D721Med (cell line): ENCODE measurements around the gene SMARCA2.
A peak's percentile ranks its signal among the peaks of the same experiment; 100 is the strongest.

Source experiments
- DNase-seq: peaks from one replicate; pipeline ENCODE4 v3.0.0; 2011; ENCODE audit warnings: low spot score; ENCODE audit not compliant: insufficient read length
- FAIRE-seq: peaks from 2 replicates; lab custom pipeline; 2011; peaks lifted over from hg19 to GRCh38; lab: Jason Lieb, UNC
- TF ChIP-seq, protein P1 (sequence below): IDR thresholded peaks from 2 replicates; pipeline ENCODE4 v1.5.1; 2012; ENCODE audit warnings: mild to moderate bottlenecking, control low read depth; ENCODE audit not compliant: insufficient read depth; ENCODE audit errors: missing control alignments

Gene SMARCA2

GRCh38 chr9:2013743-2014475 lies 1.2 kb upstream of the SMARCA2 start:
- no peak for FAIRE-seq
- TF ChIP-seq, protein P1, sequence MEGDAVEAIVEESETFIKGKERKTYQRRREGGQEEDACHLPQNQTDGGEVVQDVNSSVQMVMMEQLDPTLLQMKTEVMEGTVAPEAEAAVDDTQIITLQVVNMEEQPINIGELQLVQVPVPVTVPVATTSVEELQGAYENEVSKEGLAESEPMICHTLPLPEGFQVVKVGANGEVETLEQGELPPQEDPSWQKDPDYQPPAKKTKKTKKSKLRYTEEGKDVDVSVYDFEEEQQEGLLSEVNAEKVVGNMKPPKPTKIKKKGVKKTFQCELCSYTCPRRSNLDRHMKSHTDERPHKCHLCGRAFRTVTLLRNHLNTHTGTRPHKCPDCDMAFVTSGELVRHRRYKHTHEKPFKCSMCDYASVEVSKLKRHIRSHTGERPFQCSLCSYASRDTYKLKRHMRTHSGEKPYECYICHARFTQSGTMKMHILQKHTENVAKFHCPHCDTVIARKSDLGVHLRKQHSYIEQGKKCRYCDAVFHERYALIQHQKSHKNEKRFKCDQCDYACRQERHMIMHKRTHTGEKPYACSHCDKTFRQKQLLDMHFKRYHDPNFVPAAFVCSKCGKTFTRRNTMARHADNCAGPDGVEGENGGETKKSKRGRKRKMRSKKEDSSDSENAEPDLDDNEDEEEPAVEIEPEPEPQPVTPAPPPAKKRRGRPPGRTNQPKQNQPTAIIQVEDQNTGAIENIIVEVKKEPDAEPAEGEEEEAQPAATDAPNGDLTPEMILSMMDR = no peak
- DNase-seq = no peak

DNA sequence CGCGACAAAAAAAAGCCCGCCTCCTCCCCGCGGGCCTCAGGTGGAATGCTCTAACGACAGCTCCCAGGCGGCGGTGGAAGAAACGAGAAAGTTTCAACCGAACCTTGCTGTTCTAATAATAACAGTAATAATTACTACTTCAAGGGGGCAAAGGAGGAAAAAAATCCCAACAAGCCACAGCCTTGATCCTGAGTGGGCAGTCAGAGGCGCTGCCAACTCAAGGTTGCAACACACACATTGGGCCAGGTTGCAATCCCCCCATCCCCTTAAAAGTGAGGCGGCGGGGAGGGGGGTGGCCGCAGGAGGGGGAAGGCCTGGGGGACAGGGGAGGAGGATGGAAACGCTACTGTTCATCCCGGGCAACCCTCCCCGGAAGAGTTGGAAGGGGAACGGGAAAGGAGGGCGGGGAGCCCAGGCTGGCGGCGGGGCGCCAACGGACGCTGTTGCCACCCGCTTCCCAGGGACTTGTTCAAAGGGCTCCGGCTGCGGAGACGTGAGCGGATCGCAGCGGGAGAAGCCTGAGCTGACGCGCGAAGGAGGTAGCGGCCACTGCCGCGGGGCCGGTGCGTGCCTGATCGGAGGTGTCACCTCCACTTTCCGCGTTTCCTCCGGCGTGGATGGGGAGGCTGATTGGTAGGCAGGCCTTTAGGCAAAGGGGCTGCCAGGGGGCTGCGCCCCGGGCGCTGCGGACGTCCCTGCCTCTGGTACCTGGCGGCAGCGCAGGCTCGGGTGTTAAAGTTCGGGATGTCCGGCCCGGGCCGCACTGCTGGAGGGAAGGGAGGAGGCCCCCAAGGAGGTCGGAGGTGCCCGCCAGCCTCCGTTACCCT lies 647 bp downstream of the SMARCA2 start:
- TF ChIP-seq, protein P1 = no peak
- FAIRE-seq = no peak
- DNase-seq = no peak

DNA sequence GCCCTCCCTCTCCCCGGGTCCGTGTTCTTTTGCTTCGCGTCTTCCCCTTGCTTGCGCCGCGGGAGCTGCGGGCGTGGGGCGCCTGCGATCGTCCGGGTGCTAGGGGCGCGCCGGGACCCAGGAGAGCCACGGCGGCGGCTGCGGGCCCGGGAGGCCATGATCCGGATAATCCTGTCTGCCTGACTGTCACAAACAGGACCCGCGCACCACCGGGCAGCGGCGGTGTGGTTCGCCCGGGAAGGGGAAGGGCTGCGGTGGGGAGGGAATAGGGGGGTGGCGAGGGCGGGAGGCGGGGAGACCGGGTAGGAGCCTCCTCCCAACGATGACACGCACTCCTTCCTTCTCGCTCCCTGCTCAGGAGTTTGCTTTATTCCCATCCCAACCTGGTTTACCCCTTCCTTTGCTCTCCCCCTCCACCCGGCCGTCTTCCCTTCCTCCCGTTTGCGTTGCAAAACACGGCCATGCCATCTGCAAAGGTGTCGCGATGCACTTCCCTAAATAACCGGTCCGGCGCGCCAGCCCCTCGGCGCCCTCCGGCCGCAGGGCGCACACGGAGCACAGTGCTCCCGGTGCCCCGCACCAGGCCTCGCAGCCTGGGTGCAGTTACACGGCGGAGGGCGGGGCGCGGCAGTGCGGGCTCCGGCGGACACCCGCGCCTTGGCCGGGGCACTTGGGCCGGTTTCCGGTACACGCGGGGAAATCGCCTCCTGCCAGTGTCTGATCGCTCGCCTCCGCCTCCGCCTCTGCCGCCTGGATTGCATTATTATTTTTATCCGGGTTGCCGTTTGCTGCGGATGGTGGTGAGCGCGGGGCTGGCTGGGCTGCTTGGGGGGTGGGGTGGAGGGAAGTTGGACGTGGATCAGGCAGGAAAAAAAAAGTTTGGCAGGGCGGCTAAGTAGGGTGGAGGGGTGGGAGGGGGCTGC lies 1.5 kb downstream of the SMARCA2 start:
- TF ChIP-seq, protein P1 = no peak
- FAIRE-seq (no peak), DNase-seq (peak; percentile 44)

DNA sequence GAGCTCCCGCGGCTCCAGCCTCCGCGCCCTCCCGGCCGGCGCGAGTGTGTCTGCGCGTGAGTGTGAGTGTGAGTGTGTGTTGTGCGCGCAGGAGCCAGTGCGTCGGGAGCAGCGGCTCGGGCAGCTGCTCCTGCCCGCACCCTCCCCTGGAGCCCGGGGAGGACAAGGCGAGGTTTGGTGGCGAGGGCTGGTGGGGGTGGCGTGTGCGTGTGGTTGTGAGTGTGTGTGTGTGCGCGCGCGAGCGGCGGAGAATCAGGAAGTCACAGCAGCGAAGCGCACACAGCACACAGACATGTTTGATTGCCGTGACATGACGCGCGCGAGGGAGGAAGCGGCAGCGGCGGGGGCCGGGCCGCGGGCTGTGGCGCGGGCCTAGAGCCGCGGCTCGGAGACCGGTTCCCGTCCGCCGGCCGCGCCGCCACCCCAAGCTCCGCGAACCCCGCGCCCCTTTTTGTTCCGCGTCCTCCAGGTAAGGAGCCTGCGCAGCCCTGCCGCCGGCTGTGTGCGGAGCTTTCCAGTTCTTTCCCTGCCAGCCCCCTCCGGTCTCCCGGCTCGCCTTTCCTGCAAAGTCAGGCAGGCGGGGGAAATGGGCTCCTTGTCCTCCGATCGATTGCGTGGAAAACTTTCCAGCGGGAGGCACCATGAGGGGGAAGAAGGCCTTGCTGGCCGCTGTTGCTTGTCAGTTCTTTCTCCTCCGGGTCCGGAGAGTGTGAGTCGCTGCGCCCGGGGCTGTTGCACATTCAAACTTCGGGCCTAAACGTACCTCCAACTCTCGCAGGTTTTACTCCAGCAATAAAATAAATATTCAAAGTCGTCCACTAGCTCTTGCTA lies 2.4 kb downstream of the SMARCA2 start:
- FAIRE-seq = no peak

DNA sequence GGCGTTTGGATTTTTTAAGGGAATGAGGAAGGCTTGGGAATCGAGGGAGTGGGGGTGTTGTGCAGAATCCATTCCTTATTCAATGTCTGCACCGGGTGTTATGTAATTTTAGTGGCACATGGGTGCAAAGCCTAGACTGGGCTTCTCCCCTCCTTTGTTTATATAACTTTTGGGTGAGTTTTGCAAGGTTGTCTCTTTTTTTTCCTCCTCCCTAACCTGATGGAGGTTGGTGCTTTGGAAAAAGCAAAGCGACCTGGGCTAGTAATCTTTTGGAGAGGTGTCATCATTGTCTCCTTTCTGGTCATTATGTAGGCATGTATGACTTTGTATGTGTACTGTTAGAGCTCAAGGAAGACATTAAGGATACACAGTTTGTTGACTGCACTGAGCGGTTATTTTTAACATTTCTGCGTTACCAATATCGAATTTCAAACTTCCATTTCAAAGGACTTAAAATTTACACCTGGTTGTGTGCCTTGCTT lies 3.1 kb downstream of the SMARCA2 start:
- FAIRE-seq (no peak), DNase-seq (no peak)
- TF ChIP-seq, protein P1 = no peak

More for the DNA sequence above, 2.4 kb downstream of the SMARCA2 start:
- TF ChIP-seq, protein P1 = no peak
- no peak for DNase-seq
